Measurements from ENCODE around the gene WDFY1. TPM values are rescaled to one million over a fixed set of nuclear protein-coding genes. Genes with fewer than 3 reads are reported as not detected.

Gene WDFY1
- total and polyA plus RNA-seq, 4 donors: 36.4 to 87.3 (median 57.8) TPM

GRCh38 chr2:223934870-223935269 is 10.3 kb downstream of the WDFY1 start:
- Histone ChIP-seq H3K4me1 (ENCODE audit: control insufficient read depth, insufficient read depth, low read length) (peaks cover 14% of the 10 kb centered on the region), H3K9me3 (ENCODE audit: control insufficient read depth, insufficient read depth, low read length) (no peaks in the 10 kb centered on the region), H3K36me3 (ENCODE audit: control insufficient read depth, insufficient read depth, low read length) (no peaks in the 10 kb centered on the region), H3K27me3 (ENCODE audit: control insufficient read depth, insufficient read depth, low read length) (no peaks in the 10 kb centered on the region), H3K4me3 (ENCODE audit: low read depth, low read length) (no peak overlapping the region), H3K27ac (ENCODE audit: low read depth, low read length) (no peak overlapping the region)
- 89% methylated on average over 1 of the region's 6 CpGs for WGBS (ENCODE audit: insufficient coverage)
- no peak for DNase-seq (ENCODE audit: low read depth in 4 of 6, low spot score in 6 of 6)

DNA sequence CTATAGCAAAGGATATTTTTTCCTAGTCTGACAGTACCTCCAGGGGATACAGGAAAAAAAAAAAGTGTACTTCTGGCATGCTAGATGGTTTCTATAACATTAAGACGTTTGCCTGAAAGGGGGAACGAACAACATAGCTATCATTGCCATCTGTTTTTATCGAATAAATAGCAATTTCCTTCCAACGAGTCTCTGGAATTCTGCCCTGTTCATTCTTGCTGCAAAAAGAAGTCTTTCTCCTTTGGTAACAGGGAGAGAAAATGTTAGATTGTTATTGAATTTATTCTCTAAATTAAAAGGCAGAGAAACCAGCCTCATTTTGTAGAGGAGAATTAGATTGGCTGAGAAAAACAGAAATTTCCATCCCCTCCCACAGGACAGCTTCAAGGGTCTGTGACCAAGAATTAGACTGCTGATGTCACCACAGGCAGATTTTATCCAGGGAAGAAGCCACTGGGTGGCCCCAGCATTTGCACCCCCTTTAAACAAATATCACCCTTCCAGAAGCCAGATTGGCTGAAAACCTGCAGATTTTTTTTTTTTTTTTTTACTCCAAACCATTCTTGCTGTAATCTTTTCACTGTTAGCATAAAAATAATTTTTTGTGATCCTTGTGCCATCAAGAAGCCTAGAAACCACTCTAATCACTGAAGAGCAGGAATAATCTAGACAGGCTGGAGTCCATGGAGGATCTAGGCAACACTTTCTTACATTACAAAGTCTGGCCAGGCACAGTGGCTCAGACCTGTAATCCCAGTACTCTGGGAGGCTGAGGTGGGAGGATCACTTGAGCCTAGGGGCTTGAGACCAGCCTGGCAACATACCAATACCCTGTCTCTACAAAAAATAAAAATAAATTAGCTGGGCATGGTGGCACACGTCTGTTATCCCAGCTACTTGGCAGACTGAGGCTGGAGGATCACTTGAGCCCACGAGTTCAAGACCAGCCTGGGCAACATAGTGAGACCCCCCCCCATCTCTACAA is 12.0 kb downstream of the WDFY1 start:
- H3K27ac ChIP-seq (ENCODE audit: low read depth, low read length): no peak overlapping the region
- no peaks in the 10 kb centered on the region for H3K36me3 ChIP-seq (ENCODE audit: control insufficient read depth, insufficient read depth, low read length)
- H3K4me1 ChIP-seq (ENCODE audit: control insufficient read depth, insufficient read depth, low read length): peaks cover 14% of the 10 kb centered on the region
- H3K9me3 ChIP-seq (ENCODE audit: control insufficient read depth, insufficient read depth, low read length): no peaks in the 10 kb centered on the region
- no peak overlapping the region for H3K4me3 ChIP-seq (ENCODE audit: low read depth, low read length)
- peak in 2 of 6 donors; percentile 74 for DNase-seq (ENCODE audit: low read depth in 4 of 6, low spot score in 6 of 6)
- 63% methylated on average over 1 of the region's 6 CpGs for WGBS (ENCODE audit: insufficient coverage)
- H3K27me3 ChIP-seq (ENCODE audit: control insufficient read depth, insufficient read depth, low read length): no peaks in the 10 kb centered on the region

DNA sequence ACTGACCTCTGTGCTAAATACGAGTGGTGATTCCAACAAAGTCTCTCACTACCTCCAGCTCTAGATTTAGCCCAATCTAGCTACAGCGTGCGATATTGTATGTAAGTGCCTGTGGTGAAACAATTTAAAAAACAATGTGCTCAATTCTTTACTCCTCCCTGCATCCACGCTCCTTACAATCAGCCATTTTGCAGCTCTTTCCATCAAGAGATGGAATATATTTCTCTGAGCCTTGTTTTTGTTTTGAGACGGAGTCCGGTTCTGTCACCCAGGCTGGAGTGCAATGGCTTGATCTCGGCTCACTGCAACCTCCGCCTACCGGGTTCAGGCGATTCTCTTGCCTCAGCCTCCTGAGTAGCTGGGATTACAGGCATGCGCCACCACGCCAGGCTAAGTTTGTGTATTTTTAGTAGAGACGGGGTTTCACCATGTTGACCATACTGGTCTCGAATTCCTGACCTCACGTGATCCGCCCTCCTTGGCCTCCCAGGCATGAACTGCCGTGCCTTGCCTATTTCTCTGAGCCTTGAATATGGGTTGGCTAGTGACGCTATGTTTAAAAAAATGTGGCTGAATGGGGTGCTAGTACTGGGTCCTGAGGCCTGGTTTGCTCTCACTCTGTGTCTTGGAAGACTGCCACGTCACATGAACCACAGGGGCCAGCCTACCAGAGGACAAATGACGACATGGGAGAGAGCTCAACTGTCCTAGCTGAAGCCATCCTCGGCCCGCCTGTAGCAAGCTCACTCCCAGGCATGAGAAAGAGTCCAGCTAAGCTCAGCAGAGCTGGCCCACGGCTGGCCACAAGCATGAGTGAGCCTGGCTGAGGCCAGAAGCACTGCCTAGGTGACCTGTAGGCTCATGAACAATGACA is 14.8 kb downstream of the WDFY1 start:
- H3K4me3 ChIP-seq (ENCODE audit: low read depth, low read length): no peak overlapping the region
- peak in 2 of 6 donors; percentile 35 to 37 for DNase-seq (ENCODE audit: low read depth in 4 of 6, low spot score in 6 of 6)

DNA sequence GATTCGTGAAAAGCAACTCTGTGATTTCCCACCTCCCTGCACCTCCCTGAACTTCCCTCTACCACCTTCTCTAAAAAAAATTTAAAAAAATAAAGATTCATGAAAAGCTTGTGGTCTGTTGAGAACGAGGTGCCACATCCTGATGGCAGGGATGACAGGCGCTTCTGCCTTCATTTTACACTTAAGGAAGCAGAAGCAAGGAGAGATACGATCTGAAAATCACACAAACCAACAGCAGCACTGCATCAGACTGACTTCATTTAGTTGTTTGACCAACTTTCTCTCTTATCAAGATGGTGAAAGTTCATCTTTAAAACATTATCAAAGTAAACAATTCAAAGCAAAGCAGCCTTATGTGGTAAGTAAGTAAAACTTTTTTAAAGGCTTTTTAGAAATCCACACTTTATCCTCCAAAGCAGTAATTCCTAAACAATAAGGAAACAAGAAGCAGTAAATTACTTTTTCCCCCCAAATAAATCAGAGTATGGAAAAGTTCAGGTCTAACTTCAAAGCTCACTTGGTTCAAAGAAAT is 15.5 kb downstream of the WDFY1 start:
- Histone ChIP-seq H3K27me3 (ENCODE audit: control insufficient read depth, insufficient read depth, low read length) (no peaks in the 10 kb centered on the region), H3K27ac (ENCODE audit: low read depth, low read length) (no peak overlapping the region), H3K4me3 (ENCODE audit: low read depth, low read length) (no peak overlapping the region), H3K36me3 (ENCODE audit: control insufficient read depth, insufficient read depth, low read length) (no peaks in the 10 kb centered on the region), H3K4me1 (ENCODE audit: control insufficient read depth, insufficient read depth, low read length) (peaks cover 14% of the 10 kb centered on the region), H3K9me3 (ENCODE audit: control insufficient read depth, insufficient read depth, low read length) (no peaks in the 10 kb centered on the region)
- DNase-seq (ENCODE audit: low read depth in 4 of 6, low spot score in 6 of 6): no peak
- WGBS (ENCODE audit: insufficient coverage): no CpG with 5 or more reads among the region's 4 CpGs

More for the DNA sequence above, 14.8 kb downstream of the WDFY1 start:
- Histone ChIP-seq H3K9me3 (ENCODE audit: control insufficient read depth, insufficient read depth, low read length) (no peaks in the 10 kb centered on the region), H3K27ac (ENCODE audit: low read depth, low read length) (no peak overlapping the region), H3K4me1 (ENCODE audit: control insufficient read depth, insufficient read depth, low read length) (peaks cover 14% of the 10 kb centered on the region), H3K36me3 (ENCODE audit: control insufficient read depth, insufficient read depth, low read length) (no peaks in the 10 kb centered on the region), H3K27me3 (ENCODE audit: control insufficient read depth, insufficient read depth, low read length) (no peaks in the 10 kb centered on the region)
- WGBS (ENCODE audit: insufficient coverage): 87% methylated on average over 18 of the region's 23 CpGs

- Histone ChIP-seq H3K4me3 (ENCODE audit: low read depth, low read length) (no peak overlapping the region), H3K4me1 (ENCODE audit: control insufficient read depth, insufficient read depth, low read length) (peaks cover 11% of the 10 kb centered on the region), H3K27ac (ENCODE audit: low read depth, low read length) (no peak overlapping the region), H3K9me3 (ENCODE audit: control insufficient read depth, insufficient read depth, low read length) (no peaks in the 10 kb centered on the region), H3K36me3 (ENCODE audit: control insufficient read depth, insufficient read depth, low read length) (no peaks in the 10 kb centered on the region), H3K27me3 (ENCODE audit: control insufficient read depth, insufficient read depth, low read length) (no peaks in the 10 kb centered on the region)
- no peak for DNase-seq (ENCODE audit: low read depth in 4 of 6, low spot score in 6 of 6)
- WGBS (ENCODE audit: insufficient coverage): 97% methylated on average over 5 of the region's 7 CpGs
These were observed 16.8 kb downstream of the WDFY1 start for GRCh38 chr2:223928113-223929006.

- Histone ChIP-seq H3K36me3 (ENCODE audit: control insufficient read depth, insufficient read depth, low read length) (peaks cover 1% of the 10 kb centered on the region), H3K4me1 (ENCODE audit: control insufficient read depth, insufficient read depth, low read length) (peaks cover under 1% of the 10 kb centered on the region), H3K4me3 (ENCODE audit: low read depth, low read length) (no peak overlapping the region), H3K9me3 (ENCODE audit: control insufficient read depth, insufficient read depth, low read length) (no peaks in the 10 kb centered on the region), H3K27ac (ENCODE audit: low read depth, low read length) (no peak overlapping the region), H3K27me3 (ENCODE audit: control insufficient read depth, insufficient read depth, low read length) (no peaks in the 10 kb centered on the region)
- DNase-seq (ENCODE audit: low read depth in 4 of 6, low spot score in 6 of 6): no peak
- 100% methylated on average over 2 of the region's 3 CpGs for WGBS (ENCODE audit: insufficient coverage)
These were observed 20.0 kb downstream of the WDFY1 start for GRCh38 chr2:223925106-223925505.

GRCh38 chr2:223923976-223924375 is 21.2 kb downstream of the WDFY1 start:
- Histone ChIP-seq H3K36me3 (ENCODE audit: control insufficient read depth, insufficient read depth, low read length) (peaks cover 2% of the 10 kb centered on the region), H3K9me3 (ENCODE audit: control insufficient read depth, insufficient read depth, low read length) (no peaks in the 10 kb centered on the region), H3K27ac (ENCODE audit: low read depth, low read length) (no peak overlapping the region), H3K4me1 (ENCODE audit: control insufficient read depth, insufficient read depth, low read length) (no peaks in the 10 kb centered on the region), H3K27me3 (ENCODE audit: control insufficient read depth, insufficient read depth, low read length) (no peaks in the 10 kb centered on the region), H3K4me3 (ENCODE audit: low read depth, low read length) (no peak overlapping the region)
- no CpG with 5 or more reads among the region's 2 CpGs for WGBS (ENCODE audit: insufficient coverage)
- DNase-seq (ENCODE audit: low read depth in 4 of 6, low spot score in 6 of 6): no peak

- 80% methylated on average over 1 of the region's 3 CpGs for WGBS (ENCODE audit: insufficient coverage)
- Histone ChIP-seq H3K36me3 (ENCODE audit: control insufficient read depth, insufficient read depth, low read length) (peaks cover 7% of the 10 kb centered on the region), H3K4me3 (ENCODE audit: low read depth, low read length) (no peak overlapping the region), H3K27me3 (ENCODE audit: control insufficient read depth, insufficient read depth, low read length) (no peaks in the 10 kb centered on the region), H3K9me3 (ENCODE audit: control insufficient read depth, insufficient read depth, low read length) (no peaks in the 10 kb centered on the region), H3K27ac (ENCODE audit: low read depth, low read length) (no peak overlapping the region), H3K4me1 (ENCODE audit: control insufficient read depth, insufficient read depth, low read length) (peaks cover 4% of the 10 kb centered on the region)
- no peak for DNase-seq (ENCODE audit: low read depth in 4 of 6, low spot score in 6 of 6)
These were observed 22.8 kb downstream of the WDFY1 start for GRCh38 chr2:223922308-223922707.

GRCh38 chr2:223921204-223921603 is 23.9 kb downstream of the WDFY1 start:
- H3K9me3 ChIP-seq (ENCODE audit: control insufficient read depth, insufficient read depth, low read length): no peaks in the 10 kb centered on the region
- peaks cover 13% of the 10 kb centered on the region for H3K36me3 ChIP-seq (ENCODE audit: control insufficient read depth, insufficient read depth, low read length)
- no peak for DNase-seq (ENCODE audit: low read depth in 4 of 6, low spot score in 6 of 6)
- no peak overlapping the region for H3K27ac ChIP-seq (ENCODE audit: low read depth, low read length)
- no peak overlapping the region for H3K4me3 ChIP-seq (ENCODE audit: low read depth, low read length)
- peaks cover 4% of the 10 kb centered on the region for H3K4me1 ChIP-seq (ENCODE audit: control insufficient read depth, insufficient read depth, low read length)
- no peaks in the 10 kb centered on the region for H3K27me3 ChIP-seq (ENCODE audit: control insufficient read depth, insufficient read depth, low read length)
